ENCODE measurements around the gene TXLNA. TPM values are rescaled to one million over a fixed set of nuclear protein-coding genes. Genes with fewer than 3 reads are reported as not detected.
A peak's percentile ranks its signal among the peaks of the same experiment; 100 is the strongest.

TXLNA gene
- total RNA-seq, 2 experiments from 2014 or later, result 79.7 to 79.8 TPM

DNA sequence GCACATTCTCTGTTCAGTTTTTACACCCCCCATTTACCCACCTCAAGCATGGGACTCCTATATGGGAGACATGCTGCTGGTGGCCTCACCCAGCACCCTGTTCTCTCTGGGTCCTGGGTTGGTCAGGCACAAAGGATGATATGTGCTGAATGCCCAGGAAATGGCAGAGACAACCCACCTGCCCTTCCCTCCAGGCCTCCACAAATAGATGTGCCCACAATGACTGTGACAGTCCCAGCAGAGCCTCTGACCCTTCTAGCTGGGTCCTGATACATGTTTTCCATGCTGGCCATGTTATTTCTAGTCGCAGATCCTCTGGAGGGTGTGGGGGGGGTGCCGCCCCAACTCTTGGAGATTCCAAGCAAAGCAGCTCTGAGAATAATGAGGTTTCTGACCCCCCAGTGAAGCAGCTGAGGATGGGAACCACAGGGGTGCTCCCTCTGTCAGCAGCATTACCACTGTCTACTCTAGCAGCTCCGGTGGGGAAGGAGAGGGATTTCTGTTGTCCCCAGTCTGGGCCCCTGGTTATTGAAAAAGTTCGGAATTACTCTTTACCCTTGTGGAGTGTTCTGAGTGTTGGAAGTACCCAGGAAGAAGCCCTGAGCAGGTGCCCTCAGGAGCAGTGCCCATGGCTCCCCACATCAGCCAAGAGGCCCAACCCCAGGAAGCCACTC, 19.7 kb downstream of the TXLNA start:
- H3K27ac Mint-ChIP-seq, result peak overlapping the region; percentile 9
- H3K4me1 Mint-ChIP-seq (ENCODE audit: low read depth), result peaks cover 80% of the 10 kb centered on the region
- ChIA-PET CTCF (interaction anchor here (2.2 to 8.0 kb wide), 3 partner anchors 16 to 49 kb away, joined by 6 to 52 read pairs (median 13); partner anchors contain the start of gene TXLNA), POLR2A (interaction anchor here (0.8 to 2.9 kb wide), 4 partner anchors 16 to 127 kb away, joined by 3 to 20 read pairs (median 6); partner anchors contain the start of genes LCK and TXLNA)
- H3K9me3 Mint-ChIP-seq (ENCODE audit: insufficient read depth), result no peaks in the 10 kb centered on the region
- DNase-seq, result no peak
- H3K36me3 Mint-ChIP-seq (ENCODE audit: low read depth), result peaks cover 63% of the 10 kb centered on the region
- no peak overlapping the region for H3K4me3 Mint-ChIP-seq
- no peaks in the 10 kb centered on the region for H3K27me3 Mint-ChIP-seq (ENCODE audit: low read depth)
- no peak for ATAC-seq

DNA sequence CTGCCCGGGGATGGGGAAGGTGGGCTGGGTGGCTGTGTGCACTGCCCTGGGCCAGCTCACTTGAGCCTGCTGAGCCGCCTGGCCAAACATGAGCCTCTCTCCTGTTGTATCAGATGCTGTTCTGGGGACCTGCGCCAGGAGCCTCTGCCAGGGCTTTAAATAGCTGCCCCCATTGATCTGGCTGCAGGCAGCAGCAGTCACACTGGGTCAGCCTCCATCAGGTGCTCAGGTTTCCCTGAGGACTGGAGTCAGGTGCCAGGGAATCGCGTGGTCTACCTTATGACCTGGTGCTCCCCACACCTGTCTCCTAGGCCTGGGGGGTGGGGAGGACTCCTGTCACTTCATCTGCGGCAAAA, 20.2 kb downstream of the TXLNA start:
- Mint-ChIP-seq H3K9me3 (ENCODE audit: insufficient read depth) (no peaks in the 10 kb centered on the region), H3K36me3 (ENCODE audit: low read depth) (peaks cover 62% of the 10 kb centered on the region), H3K27me3 (ENCODE audit: low read depth) (no peaks in the 10 kb centered on the region), H3K27ac (peak overlapping the region; percentile 76), H3K4me1 (ENCODE audit: low read depth) (peaks cover 78% of the 10 kb centered on the region), H3K4me3 (peak overlapping the region; percentile 92)
- DNase-seq, result no peak
- POLR2A ChIA-PET, result interaction anchor here (0.8 to 2.9 kb wide), 7 partner anchors 10 to 128 kb away, joined by 3 to 20 read pairs (median 6); partner anchors contain the start of genes LCK and TXLNA
- ATAC-seq, result no peak
- CTCF ChIA-PET, result interaction anchor here (1.4 to 8.0 kb wide), 6 partner anchors 8 to 91 kb away, joined by 3 to 52 read pairs (median 6); partner anchors contain the start of gene TXLNA

DNA sequence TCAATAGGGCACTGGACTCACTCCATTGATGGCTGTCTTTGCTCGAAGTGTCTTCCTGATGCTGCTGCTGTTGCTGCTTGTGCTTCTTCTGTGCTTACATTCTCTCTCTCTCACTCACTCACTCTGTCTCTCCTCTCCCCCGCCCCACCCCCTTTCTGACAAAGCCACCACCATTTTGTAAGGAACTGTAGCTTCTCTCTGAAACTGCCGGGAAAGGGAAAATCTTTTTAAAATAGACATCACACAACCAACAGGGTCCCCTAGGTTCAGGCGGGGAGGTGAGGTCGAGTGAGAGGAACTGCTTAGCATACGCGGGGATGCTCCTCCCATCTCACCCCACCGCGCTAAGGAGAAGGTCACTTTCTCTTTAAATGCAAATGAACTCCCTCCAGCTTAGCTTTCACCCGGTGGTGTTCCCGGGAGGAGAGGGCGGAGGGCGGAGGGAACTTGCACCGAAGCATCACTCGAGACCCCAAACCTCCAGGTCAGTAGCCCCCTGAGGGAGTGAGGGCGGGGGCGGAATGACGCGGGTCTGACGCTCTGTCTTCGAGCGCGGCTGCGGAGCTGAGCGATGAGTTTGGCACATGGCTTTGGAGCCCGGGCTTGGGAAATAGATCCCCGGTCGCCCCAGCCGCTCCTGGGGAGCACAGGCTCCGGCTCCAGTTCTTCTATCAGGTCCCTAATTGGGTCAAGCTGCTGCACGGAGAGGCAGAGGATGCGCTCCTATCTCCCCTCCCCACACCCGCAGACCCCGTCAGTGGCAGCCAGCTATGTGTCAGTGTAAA, 20.9 kb downstream of the TXLNA start, which contains the start of gene CCDC28B:
Gene CCDC28B (plus strand): TSS at position 370 of the 785 bp plus-strand sequence. CDS start 1,341 bp downstream, outside the sequence.
- ChIA-PET POLR2A (interaction anchor here (0.6 to 2.9 kb wide), 11 partner anchors 9 to 194 kb away, joined by 3 to 20 read pairs (median 5); partner anchors contain the start of genes BSDC1, LCK and TXLNA), CTCF (interaction anchor here (0.7 to 8.0 kb wide), 9 partner anchors 8 to 90 kb away, joined by 3 to 52 read pairs (median 4); partner anchors contain the start of genes LCK and TXLNA)
- peak within 1 kb of the TSS; percentile 76 for H3K27ac Mint-ChIP-seq
- H3K36me3 Mint-ChIP-seq (ENCODE audit: low read depth), result peaks cover 55% of the 10 kb centered on the region
- H3K27me3 Mint-ChIP-seq (ENCODE audit: low read depth), result no peaks in the 10 kb centered on the region
- H3K9me3 Mint-ChIP-seq (ENCODE audit: insufficient read depth), result no peaks in the 10 kb centered on the region
- ATAC-seq, result peak; percentile 55
- peaks cover 78% of the 10 kb centered on the region for H3K4me1 Mint-ChIP-seq (ENCODE audit: low read depth)
- peak within 1 kb of the TSS; percentile 92 for H3K4me3 Mint-ChIP-seq
- peak; percentile 72 for DNase-seq

DNA sequence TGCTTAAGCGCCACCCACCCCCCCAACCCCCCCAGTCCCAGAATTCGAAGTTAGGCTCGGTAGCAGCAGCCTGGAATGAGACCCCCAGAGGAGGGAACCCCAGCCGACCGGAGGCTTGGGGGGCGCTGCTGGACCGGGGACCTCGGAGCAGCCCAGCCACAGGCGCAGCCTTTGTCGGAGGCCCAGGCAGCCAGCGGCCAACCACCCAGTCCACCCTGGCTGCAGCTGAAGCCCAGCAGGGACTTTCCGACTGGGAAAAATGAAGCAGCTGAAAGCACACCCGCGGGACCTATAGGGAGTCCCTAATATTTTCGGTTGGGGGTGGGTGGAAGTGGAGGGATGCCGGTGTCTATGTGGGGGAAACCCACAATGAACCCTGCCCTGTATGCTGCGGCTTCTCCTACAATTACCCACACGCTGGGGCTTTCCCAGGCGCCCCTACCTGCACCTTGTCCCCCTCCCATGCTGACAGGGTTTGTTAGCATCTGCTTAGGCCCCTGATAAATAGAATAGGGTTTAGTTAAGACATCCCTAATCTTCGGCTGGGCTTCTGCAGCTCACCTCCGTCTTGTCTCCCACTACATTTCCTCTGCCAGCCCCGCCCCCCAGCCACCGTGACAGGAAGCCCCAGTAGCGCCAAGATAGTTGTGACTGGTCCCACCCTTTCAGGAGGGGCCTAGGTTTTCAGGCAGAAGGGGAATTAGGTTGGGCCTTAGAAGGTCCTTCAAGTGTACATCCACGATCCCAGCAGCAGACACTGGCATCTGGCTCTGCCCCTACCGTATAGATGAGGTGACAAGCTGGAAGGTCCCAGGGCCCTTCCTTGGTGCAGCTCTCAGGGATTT, 21.8 kb downstream of the TXLNA start:
- peak overlapping the region; percentile 76 for H3K27ac Mint-ChIP-seq
- H3K36me3 Mint-ChIP-seq (ENCODE audit: low read depth), result peaks cover 48% of the 10 kb centered on the region
- DNase-seq (peak; percentile 92), ATAC-seq (peak; percentile 62)
- H3K27me3 Mint-ChIP-seq (ENCODE audit: low read depth), result no peaks in the 10 kb centered on the region
- H3K4me3 Mint-ChIP-seq, result peak overlapping the region; percentile 92
- CTCF ChIA-PET, result interaction anchor here (0.7 to 8.0 kb wide), 10 partner anchors 9 to 90 kb away, joined by 3 to 52 read pairs (median 4); partner anchors contain the start of genes LCK and TXLNA
- H3K4me1 Mint-ChIP-seq (ENCODE audit: low read depth), result peaks cover 76% of the 10 kb centered on the region
- POLR2A ChIA-PET, result interaction anchor here (0.7 to 2.9 kb wide), 11 partner anchors 9 to 193 kb away, joined by 3 to 20 read pairs (median 5); partner anchors contain the start of genes BSDC1, LCK, TMEM39B and TXLNA
- H3K9me3 Mint-ChIP-seq (ENCODE audit: insufficient read depth), result no peaks in the 10 kb centered on the region

DNA sequence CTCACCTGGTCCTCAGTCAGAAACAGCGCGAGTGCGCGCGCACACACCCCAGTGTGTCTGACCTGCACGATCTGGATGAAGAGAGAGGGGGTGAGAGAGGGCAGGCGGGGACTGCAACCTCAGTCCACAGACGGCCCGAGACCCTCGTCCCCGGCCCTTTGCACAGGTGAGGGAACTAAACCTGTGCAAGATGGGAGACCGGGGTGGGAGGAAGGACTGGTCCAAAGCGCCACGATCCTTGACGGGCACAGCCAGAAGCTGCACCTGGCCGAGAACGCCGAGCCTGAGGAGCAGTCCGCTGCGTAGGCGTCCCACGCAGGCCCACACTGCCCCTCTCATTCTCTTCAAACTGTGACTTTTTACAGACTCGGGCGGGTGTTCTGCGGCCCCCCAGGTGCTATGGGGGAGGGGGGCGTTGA, 25.5 kb downstream of the TXLNA start:
- ChIA-PET POLR2A (interaction anchor here (0.7 to 3.8 kb wide), 4 partner anchors 11 to 147 kb away, joined by 3 to 22 read pairs (median 6); partner anchors contain the start of genes MARCKSL1 and TXLNA), CTCF (interaction anchor here (0.8 to 4.3 kb wide), 5 partner anchors 8 to 96 kb away, joined by 3 to 47 read pairs (median 4); no protein-coding TSS in a partner anchor)
- peak overlapping the region; percentile 88 for H3K4me3 Mint-ChIP-seq
- H3K4me1 Mint-ChIP-seq (ENCODE audit: low read depth), result peaks cover 53% of the 10 kb centered on the region
- H3K27me3 Mint-ChIP-seq (ENCODE audit: low read depth), result no peaks in the 10 kb centered on the region
- ATAC-seq (no peak), DNase-seq (no peak)
- no peak overlapping the region for H3K27ac Mint-ChIP-seq
- peaks cover 39% of the 10 kb centered on the region for H3K36me3 Mint-ChIP-seq (ENCODE audit: low read depth)
- H3K9me3 Mint-ChIP-seq (ENCODE audit: insufficient read depth), result no peaks in the 10 kb centered on the region

DNA sequence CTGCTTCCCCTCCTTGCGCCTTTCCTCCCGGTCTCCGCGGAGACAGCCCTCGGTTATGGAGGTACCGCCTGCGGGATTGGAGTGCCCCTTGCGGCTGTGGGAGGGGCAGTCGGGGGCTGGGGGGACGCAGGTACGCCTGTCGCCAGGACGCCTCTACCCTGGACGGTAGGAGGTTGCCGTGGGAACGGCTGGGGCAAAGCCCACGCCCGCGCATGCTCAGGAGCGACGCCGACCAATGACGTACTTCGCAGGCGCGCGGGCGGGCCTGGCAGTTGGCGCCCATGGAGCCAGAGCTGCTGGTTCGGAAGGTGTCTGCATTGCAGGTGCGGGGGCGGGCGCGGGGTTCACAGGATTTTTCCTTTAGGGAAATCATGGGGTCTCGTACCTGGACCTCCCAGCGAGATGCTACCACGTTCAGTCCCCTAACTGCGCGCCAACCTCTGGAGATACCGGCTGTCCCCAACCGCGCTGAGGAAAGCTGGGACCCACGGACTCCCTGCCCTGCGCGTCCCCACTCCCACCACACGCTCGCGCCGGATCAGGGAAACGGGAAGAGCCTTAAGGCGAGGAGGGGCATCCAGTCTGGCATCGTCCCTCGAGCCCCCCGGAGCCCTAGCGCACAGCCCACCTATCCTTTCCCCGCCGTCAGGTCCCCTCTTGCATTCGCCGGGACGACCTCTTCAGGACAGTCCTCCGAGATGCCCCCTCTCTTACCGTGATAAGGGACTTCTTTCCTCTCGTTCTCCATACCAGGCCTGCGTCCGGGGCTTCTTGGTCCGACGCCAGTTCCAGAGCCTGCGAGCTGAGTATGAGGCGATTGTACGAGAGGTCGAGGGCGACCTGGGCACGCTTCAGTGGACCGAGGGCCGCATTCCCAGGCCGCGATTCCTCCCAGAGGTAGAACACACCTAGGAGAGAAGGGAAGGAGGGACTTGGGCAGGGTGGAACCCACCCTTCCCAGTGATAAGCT, 26.2 kb downstream of the TXLNA start, which contains the start of gene IQCC:
Gene IQCC (plus strand): TSS at position 271 of the 970 bp plus-strand sequence. CDS start 11 bp downstream, at position 282.
- peak; percentile 88 for DNase-seq
- ChIA-PET POLR2A (interaction anchor here (0.6 to 3.8 kb wide), 14 partner anchors 10 to 419 kb away, joined by 3 to 22 read pairs (median 3); partner anchors contain the start of genes BSDC1, MARCKSL1 and TXLNA), CTCF (interaction anchor here (0.9 to 4.3 kb wide), 6 partner anchors 9 to 208 kb away, joined by 3 to 47 read pairs (median 4); no protein-coding TSS in a partner anchor)
- Mint-ChIP-seq H3K27me3 (ENCODE audit: low read depth) (no peaks in the 10 kb centered on the region), H3K4me1 (ENCODE audit: low read depth) (peaks cover 49% of the 10 kb centered on the region), H3K9me3 (ENCODE audit: insufficient read depth) (no peaks in the 10 kb centered on the region), H3K36me3 (ENCODE audit: low read depth) (peaks cover 39% of the 10 kb centered on the region), H3K4me3 (peak within 1 kb of the TSS; percentile 88), H3K27ac (peak within 1 kb of the TSS; percentile 86)
- ATAC-seq, result peak; percentile 79

DNA sequence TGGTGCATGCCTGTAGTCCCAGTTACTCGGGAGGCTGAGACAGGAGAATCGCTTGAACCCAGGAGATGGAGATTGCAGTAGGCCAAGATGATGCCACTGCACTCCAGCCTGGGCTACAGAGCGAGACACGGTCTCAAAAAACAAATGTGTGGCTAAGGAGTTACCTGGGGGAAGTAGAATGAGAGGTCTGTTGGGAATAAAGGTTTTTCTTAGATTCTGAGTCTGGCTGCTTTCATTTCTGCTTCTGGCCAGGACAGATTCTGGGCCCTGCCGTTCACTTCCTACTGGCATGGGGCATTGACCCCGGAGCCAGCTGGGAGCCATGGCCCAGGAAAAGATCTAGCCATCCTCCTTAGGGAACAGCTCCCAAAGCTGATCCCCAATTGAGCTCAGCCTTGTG, 29.0 kb downstream of the TXLNA start:
- Mint-ChIP-seq H3K27me3 (ENCODE audit: low read depth) (no peaks in the 10 kb centered on the region), H3K36me3 (ENCODE audit: low read depth) (peaks cover 27% of the 10 kb centered on the region), H3K4me1 (ENCODE audit: low read depth) (peaks cover 32% of the 10 kb centered on the region), H3K9me3 (ENCODE audit: insufficient read depth) (no peaks in the 10 kb centered on the region), H3K4me3 (no peak overlapping the region), H3K27ac (no peak overlapping the region)
- ChIA-PET CTCF (interaction anchor here (4.3 kb wide), 1 partner anchor 7 kb away, joined by 47 read pairs; no protein-coding TSS in a partner anchor), POLR2A (no interaction called here)
- DNase-seq (no peak), ATAC-seq (no peak)

DNA sequence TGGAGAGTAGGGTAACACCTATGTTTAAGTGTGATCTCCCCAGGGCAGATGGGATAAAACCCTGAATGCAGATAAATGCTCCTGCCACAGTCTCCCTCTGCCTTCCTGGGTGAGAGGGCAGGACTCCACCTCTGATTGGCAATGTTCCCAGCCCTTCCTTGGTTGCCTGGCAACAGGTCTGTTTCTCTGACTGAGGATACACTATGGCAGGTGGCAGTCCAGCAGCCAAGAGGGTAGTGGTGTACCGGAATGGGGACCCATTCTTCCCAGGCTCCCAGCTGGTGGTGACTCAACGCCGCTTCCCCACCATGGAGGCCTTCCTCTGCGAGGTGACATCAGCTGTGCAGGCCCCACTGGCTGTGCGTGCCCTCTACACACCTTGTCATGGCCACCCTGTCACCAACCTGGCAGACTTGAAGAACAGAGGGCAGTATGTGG, 29.4 kb downstream of the TXLNA start, which contains the start of gene DCDC2B:
Gene DCDC2B (plus strand): TSS at position 199 of the 438 bp plus-strand sequence. CDS start 5 bp downstream, at position 204.
- Mint-ChIP-seq H3K36me3 (ENCODE audit: low read depth) (peaks cover 23% of the 10 kb centered on the region), H3K4me3 (no peak within 1 kb of the TSS), H3K9me3 (ENCODE audit: insufficient read depth) (no peaks in the 10 kb centered on the region), H3K27me3 (ENCODE audit: low read depth) (no peaks in the 10 kb centered on the region), H3K27ac (no peak within 1 kb of the TSS), H3K4me1 (ENCODE audit: low read depth) (peaks cover 28% of the 10 kb centered on the region)
- no peak for DNase-seq
- ChIA-PET CTCF (interaction anchor here (2.5 kb wide), 1 partner anchor 39 kb away, joined by 8 read pairs; the partner anchor contains the start of gene FAM167B), POLR2A (no interaction called here)
- no peak for ATAC-seq

DNA sequence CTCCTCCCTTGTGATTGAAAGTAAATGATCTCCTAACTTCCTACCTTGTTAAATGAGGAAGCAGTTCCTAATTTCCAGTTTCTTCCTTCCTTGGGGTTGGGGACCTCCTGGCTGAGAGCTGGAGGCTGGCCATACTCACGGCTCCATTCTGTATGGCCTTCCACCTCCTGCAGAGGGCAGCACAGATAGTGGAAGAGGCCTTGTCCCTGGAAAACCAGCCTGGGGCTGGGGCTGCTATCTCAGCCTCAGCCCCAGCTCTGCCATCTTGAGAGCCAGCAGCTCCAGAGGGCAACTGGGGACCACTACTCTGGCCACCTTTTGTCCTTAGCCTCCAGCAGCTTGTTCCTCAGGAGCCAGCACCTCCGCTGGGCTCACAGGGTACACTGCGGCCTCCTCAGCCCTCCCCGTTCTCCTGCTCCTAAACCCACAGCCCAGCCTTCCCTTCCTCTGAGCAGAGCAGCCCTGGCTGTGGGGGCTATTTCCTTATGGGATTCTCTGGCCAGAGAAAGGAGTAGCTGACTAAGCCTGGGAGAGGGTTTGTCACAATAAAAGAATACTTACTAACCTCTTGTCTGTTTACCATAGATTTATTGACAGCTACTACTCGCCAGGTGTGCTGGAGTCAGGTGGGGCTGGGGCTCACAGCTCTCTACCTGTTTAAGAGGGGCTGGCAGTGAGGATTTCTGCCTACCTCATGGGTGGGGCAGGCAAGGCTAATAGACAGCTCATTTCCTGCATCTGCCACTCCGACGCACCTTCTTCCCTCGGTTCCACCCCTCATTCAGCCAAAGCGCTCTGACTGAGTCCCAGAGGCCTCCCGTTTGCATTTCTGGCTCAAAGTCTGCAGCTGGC, 36.4 kb downstream of the TXLNA start:
- Mint-ChIP-seq H3K4me3 (no peak overlapping the region), H3K9me3 (ENCODE audit: insufficient read depth) (no peaks in the 10 kb centered on the region), H3K27ac (peak overlapping the region; percentile 43), H3K4me1 (ENCODE audit: low read depth) (peaks cover 15% of the 10 kb centered on the region), H3K27me3 (ENCODE audit: low read depth) (no peaks in the 10 kb centered on the region), H3K36me3 (ENCODE audit: low read depth) (peaks cover 2% of the 10 kb centered on the region)
- POLR2A ChIA-PET, result interaction anchor here (0.8 to 3.3 kb wide), 8 partner anchors 10 to 203 kb away, joined by 3 to 22 read pairs (median 4); partner anchors contain the start of genes CCDC28B, HDAC1, IQCC and LCK
- ATAC-seq (peak; percentile 90), DNase-seq (peak; percentile 74)
- CTCF ChIA-PET, result interaction anchor here (0.7 to 4.3 kb wide), 61 partner anchors 9 to 303 kb away, joined by 3 to 58 read pairs (median 5); partner anchors contain the start of genes BSDC1, CCDC28B, FAM167B and HDAC1
